H9 (cell line): ENCODE measurements around the gene KIFC3. TPM values are rescaled to one million over a fixed set of nuclear protein-coding genes. Genes with fewer than 3 reads are reported as not detected.

Experiments used
- DNase-seq: peaks from one replicate; pipeline ENCODE4 v3.0.0-alpha.2; 2017
- H2AFZ ChIP-seq: one replicate; pipeline ENCODE4 v1.6.1; 2013; ENCODE audit warnings: mild to moderate bottlenecking, low read length, control low read depth, moderate library complexity
- H2AK5ac ChIP-seq: 2 replicates; pipeline ENCODE4 v1.6.1; 2013; ENCODE audit warnings: low read length, control low read depth, mixed read lengths; ENCODE audit not compliant: insufficient read length
- H2BK120ac ChIP-seq: one replicate; pipeline ENCODE4 v1.6.1; 2013; ENCODE audit warnings: low read depth, mild to moderate bottlenecking, low read length, control low read depth, inconsistent platforms; ENCODE audit not compliant: poor library complexity, severe bottlenecking
- H2BK12ac ChIP-seq: 2 replicates; pipeline ENCODE4 v1.6.1; 2013; ENCODE audit warnings: low read length, control low read depth, mixed read lengths, low read depth; ENCODE audit not compliant: insufficient read length
- H2BK15ac ChIP-seq: 2 replicates; pipeline ENCODE4 v1.6.1; 2013; ENCODE audit warnings: low read depth, low read length, control low read depth
- H2BK20ac ChIP-seq: one replicate; pipeline ENCODE4 v1.6.1; 2013; ENCODE audit warnings: low read depth, mild to moderate bottlenecking, low read length, control low read depth, inconsistent platforms; ENCODE audit not compliant: poor library complexity, severe bottlenecking
- H2BK5ac ChIP-seq: 2 replicates; pipeline ENCODE4 v1.6.1; 2013; ENCODE audit warnings: low read length, control low read depth, mixed read lengths; ENCODE audit not compliant: insufficient read length
- H3K14ac ChIP-seq: 2 replicates; pipeline ENCODE4 v1.6.1; 2013; ENCODE audit warnings: low read length, control low read depth; ENCODE audit not compliant: insufficient read depth
- H3K18ac ChIP-seq: 2 replicates; pipeline ENCODE4 v1.6.1; 2013; ENCODE audit warnings: low read depth, mild to moderate bottlenecking, mixed read lengths, low read length, control low read depth; ENCODE audit not compliant: insufficient read length
- H3K23ac ChIP-seq: 2 replicates; pipeline ENCODE4 v1.6.1; 2013; ENCODE audit warnings: low read length, control low read depth, mixed read lengths, low read depth; ENCODE audit not compliant: insufficient read length
- H3K23me2 ChIP-seq: 2 replicates; pipeline ENCODE4 v1.6.1; 2013; ENCODE audit warnings: low read depth, mild to moderate bottlenecking, mixed read lengths, low read length, control low read depth; ENCODE audit not compliant: insufficient read length, poor library complexity, severe bottlenecking
- H3K27ac ChIP-seq: 2 replicates; pipeline ENCODE4 v1.5.1; 2013; ENCODE audit warnings: low read length, control low read depth, mixed read lengths, low read depth; ENCODE audit not compliant: insufficient read length
- H3K27me3 ChIP-seq: 2 replicates; pipeline ENCODE4 v1.6.1; 2013; ENCODE audit warnings: low read length, control low read depth, inconsistent platforms; ENCODE audit not compliant: insufficient read depth
- H3K4ac ChIP-seq: 2 replicates; pipeline ENCODE4 v1.6.1; 2013; ENCODE audit warnings: low read depth, mild to moderate bottlenecking, control low read depth, inconsistent platforms, low read length, moderate library complexity
- H3K4me1 ChIP-seq: 2 replicates; pipeline ENCODE4 v1.6.1; 2013; ENCODE audit warnings: low read length, control low read depth, inconsistent platforms; ENCODE audit not compliant: insufficient read depth
- H3K4me2 ChIP-seq: 2 replicates; pipeline ENCODE4 v1.6.1; 2013; ENCODE audit warnings: low read length, control low read depth, mixed read lengths; ENCODE audit not compliant: insufficient read length, insufficient read depth
- H3K56ac ChIP-seq: 2 replicates; pipeline ENCODE4 v1.6.1; 2013; ENCODE audit warnings: low read depth, mild to moderate bottlenecking, mixed read lengths, low read length, control low read depth; ENCODE audit not compliant: insufficient read length
- H3K79me1 ChIP-seq: 2 replicates; pipeline ENCODE4 v1.6.1; 2013; ENCODE audit warnings: low read depth, mild to moderate bottlenecking, moderate library complexity, low read length, control low read depth, inconsistent platforms; ENCODE audit not compliant: insufficient read depth, poor library complexity, severe bottlenecking
- H3K79me2 ChIP-seq: 2 replicates; pipeline ENCODE4 v1.6.1; 2013; ENCODE audit warnings: low read length, control low read depth, inconsistent platforms; ENCODE audit not compliant: insufficient read depth
- H3K9ac ChIP-seq: 2 replicates; pipeline ENCODE4 v1.6.1; 2013; ENCODE audit warnings: low read length, control low read depth, mixed read lengths; ENCODE audit not compliant: insufficient read length; ENCODE audit errors: extremely low read depth
- H3K9me3 ChIP-seq: one replicate; pipeline ENCODE4 v1.6.1; 2013; ENCODE audit warnings: low read depth, low read length, inconsistent platforms; ENCODE audit not compliant: control insufficient read depth
- H3T11ph ChIP-seq: one replicate; pipeline ENCODE4 v1.6.1; 2013; ENCODE audit warnings: mild to moderate bottlenecking, low read length, control low read depth, inconsistent platforms
- H4K20me1 ChIP-seq: one replicate; pipeline ENCODE4 v1.6.1; 2013; ENCODE audit not compliant: control insufficient read depth, insufficient read length, insufficient read depth
- H4K5ac ChIP-seq: 2 replicates; pipeline ENCODE4 v1.6.1; 2013; ENCODE audit warnings: low read depth, mild to moderate bottlenecking, mixed read lengths, low read length, control low read depth; ENCODE audit not compliant: insufficient read length
- H4K8ac ChIP-seq: replicated peaks from 2 replicates; pipeline ENCODE4 v1.6.1; 2013; ENCODE audit warnings: low read length, control low read depth, mixed read lengths, low read depth; ENCODE audit not compliant: insufficient read length
- H4K91ac ChIP-seq: 2 replicates; pipeline ENCODE4 v1.6.1; 2013; ENCODE audit warnings: low read depth, mild to moderate bottlenecking, moderate library complexity, mixed read lengths, low read length, control low read depth; ENCODE audit not compliant: insufficient read length
- H3K27ac Mint-ChIP-seq, 3 experiments: 2 replicates in 2 of 3; 3 replicates in 1 of 3; pipeline ENCODE4 v1.8.0; 2020 to 2021; ENCODE audit warnings: mixed read lengths in 3 of 3, mild to moderate bottlenecking in 1 of 3, moderate library complexity in 1 of 3
- H3K27me3 Mint-ChIP-seq: 2 replicates; pipeline ENCODE4 v1.8.0; 2021; ENCODE audit warnings: low read depth, mild to moderate bottlenecking, moderate library complexity, mixed read lengths
- H3K36me3 Mint-ChIP-seq, 3 experiments: 2 replicates in 2 of 3; 3 replicates in 1 of 3; pipeline ENCODE4 v1.8.0; 2020 to 2021; ENCODE audit warnings: low read depth in 3 of 3, mixed read lengths in 3 of 3; ENCODE audit not compliant: insufficient read depth in 1 of 3
- H3K4me1 Mint-ChIP-seq, 2 experiments: 2 replicates each; pipeline ENCODE4 v1.8.0; 2020; ENCODE audit warnings: mixed read lengths in 2 of 2
- H3K4me3 Mint-ChIP-seq, 2 experiments: 2 replicates in 1 of 2; 3 replicates in 1 of 2; pipeline ENCODE4 v1.8.0; 2020 to 2021; ENCODE audit warnings: mild to moderate bottlenecking in 2 of 2, mixed read lengths in 2 of 2, moderate library complexity in 1 of 2
- H3K9me3 Mint-ChIP-seq, 2 experiments: 2 replicates in 1 of 2; 3 replicates in 1 of 2; pipeline ENCODE4 v1.8.0; 2020; ENCODE audit warnings: mild to moderate bottlenecking in 2 of 2, mixed read lengths in 2 of 2, moderate library complexity in 1 of 2
- CTCF ChIP-seq: fragments of 200-600 bp; sonication (generic); conservative IDR thresholded peaks from 3 replicates; pipeline ENCODE4 v1.8.0; 2021; ENCODE audit warnings: antibody characterized with exemption, mild to moderate bottlenecking
- WGBS: extraction: QIAGEN DNeasy Blood & Tissue Kit; methylation state at CpG from one replicate; pipeline ENCODE4 v1.1.7; 2013; ENCODE audit warnings: missing lambda C conversion rate, low lambda C conversion rate, mixed read lengths; ENCODE audit not compliant: insufficient read length; ENCODE audit errors: extremely low coverage; 5-methylcytosine and 5-hydroxymethylcytosine counted together
- total RNA-seq: library from RNA; stranded (reverse); gene quantifications from 2 replicates; pipeline ENCODE4 v1.2.1, GENCODE V29; 2021

Gene KIFC3
- total RNA-seq, 1 experiment from 2014 or later: 5.0 TPM

- Histone ChIP-seq H4K91ac (no peak overlapping the region), H2BK5ac (no peak overlapping the region), H3K23me2 (no peaks in the 10 kb centered on the region), H3K4me1 (no peaks in the 10 kb centered on the region), H4K5ac (no peak overlapping the region), H4K8ac (no peak overlapping the region), H3T11ph (no peak overlapping the region), H3K9ac (no peak overlapping the region), H3K14ac (peak overlapping the region; percentile 63; the same call in 1 of the 2 replicates), H4K20me1 (no peaks in the 10 kb centered on the region), H3K79me2 (no peaks in the 10 kb centered on the region), H2BK12ac (no peak overlapping the region), H2BK15ac (no peak overlapping the region), H3K79me1 (no peaks in the 10 kb centered on the region), H3K4me2 (no peak overlapping the region), H3K56ac (no peak overlapping the region), H2AK5ac (no peak overlapping the region), H3K27me3 (no peaks in the 10 kb centered on the region), H3K23ac (no peak overlapping the region), H3K4ac (no peak overlapping the region), H2BK20ac (no peak overlapping the region), H3K27ac (no peak overlapping the region), H3K9me3 (no peaks in the 10 kb centered on the region), H2BK120ac (no peak overlapping the region), H3K18ac (no peak overlapping the region), H2AFZ (no peak overlapping the region)
- H3K27me3 Mint-ChIP-seq: no peaks in the 10 kb centered on the region; the same call in 1 of the 2 replicates
- WGBS: no CpG with 5 or more reads among the region's 26 CpGs
- H3K4me1 Mint-ChIP-seq: peaks cover 7 to 19% of the 10 kb centered on the region in 2 experiments
- no peak overlapping the region for H3K4me3 Mint-ChIP-seq
- H3K9me3 Mint-ChIP-seq: no peaks in the 10 kb centered on the region
- no peak for TF ChIP-seq CTCF
- peak overlapping the region in 1 of 3 experiments; percentile 95; a peak in 2 of 7 replicates for H3K27ac Mint-ChIP-seq
- DNase-seq: no peak
- H3K36me3 Mint-ChIP-seq: no peaks in the 10 kb centered on the region; a peak in 1 of 7 replicates
Observed at GRCh38 chr16:57786632-57787518, 15.4 kb downstream of the KIFC3 start.
